GM12878 (cell line): ENCODE measurements around the gene IRF2. TPM values are rescaled to one million over a fixed set of nuclear protein-coding genes. Genes with fewer than 3 reads are reported as not detected.

Experiments used
- BHLHE40 ChIP-seq, 2 experiments: fragments of 450-650 bp in 1 of 2; IDR thresholded peaks; 2 replicates each; pipeline ENCODE4 v1.6.1; 2011 to 2017; ENCODE audit warnings: low read depth in 2 of 2, borderline replicate concordance in 1 of 2, improper control_type of control experiment in 1 of 2, low read length in 1 of 2, mild to moderate bottlenecking in 1 of 2
- BMI1 ChIP-seq: fragments of 450-650 bp; IDR thresholded peaks from 2 replicates; pipeline ENCODE4 v1.6.1; 2016; ENCODE audit warnings: mild to moderate bottlenecking, moderate library complexity, borderline replicate concordance
- CBX5 ChIP-seq: sonication (generic); IDR thresholded peaks from 2 replicates; pipeline ENCODE4 v1.6.1; 2016; ENCODE audit warnings: low read depth, moderate library complexity, mild to moderate bottlenecking, inconsistent platforms
- CEBPB ChIP-seq, 2 experiments: fragments of 150-350 bp in 1 of 2; IDR thresholded peaks; 2 replicates each; pipeline ENCODE4 v1.6.1; 2012 to 2014; ENCODE audit warnings: low read depth in 2 of 2, low read length in 2 of 2, borderline replicate concordance in 1 of 2, inconsistent platforms in 1 of 2
- EP300 ChIP-seq, 2 experiments: fragments of 150-350 bp in 1 of 2; IDR thresholded peaks; 2 replicates each; pipeline ENCODE4 v1.6.1; 2011 to 2012; ENCODE audit warnings: low read depth in 2 of 2, low read length in 2 of 2, borderline replicate concordance in 1 of 2, improper control_type of control experiment in 1 of 2, inconsistent platforms in 1 of 2; ENCODE audit not compliant: control insufficient read depth in 1 of 2
- FOXK2 ChIP-seq: fragments of 450-650 bp; IDR thresholded peaks from 2 replicates; pipeline ENCODE4 v1.6.1; 2017; ENCODE audit warnings: mild to moderate bottlenecking, moderate library complexity
- IRF5 ChIP-seq: fragments of 450-650 bp; IDR thresholded peaks from 2 replicates; pipeline ENCODE4 v1.6.1; 2017; ENCODE audit warnings: borderline replicate concordance
- JUNB ChIP-seq: IDR thresholded peaks from 2 replicates; pipeline ENCODE4 v1.6.1; 2016; ENCODE audit warnings: antibody characterized with exemption, mild to moderate bottlenecking
- KAT2A ChIP-seq: conservative IDR thresholded peaks from 2 replicates; pipeline ENCODE4 v1.6.1; 2011; ENCODE audit warnings: low read depth, low read length; ENCODE audit not compliant: control insufficient read depth
- MEF2B ChIP-seq: fragments of 450-650 bp; IDR thresholded peaks from 2 replicates; pipeline ENCODE4 v1.6.1; 2018; ENCODE audit warnings: mild to moderate bottlenecking, moderate library complexity; ENCODE audit not compliant: partially characterized antibody, poor library complexity, severe bottlenecking
- NBN ChIP-seq: fragments of 450-650 bp; IDR thresholded peaks from 2 replicates; pipeline ENCODE4 v1.6.1; 2016
- NFIC ChIP-seq: IDR thresholded peaks from 2 replicates; pipeline ENCODE4 v1.6.1; 2012; ENCODE audit warnings: low read depth, mild to moderate bottlenecking, inconsistent platforms, low read length, moderate library complexity
- NFYB ChIP-seq: IDR thresholded peaks from 2 replicates; pipeline ENCODE4 v1.6.1; 2011; ENCODE audit warnings: low read depth, mild to moderate bottlenecking, low read length, improper control_type of control experiment, moderate library complexity; ENCODE audit not compliant: insufficient read depth
- RAD51 ChIP-seq: fragments of 450-650 bp; IDR thresholded peaks from 2 replicates; pipeline ENCODE4 v1.6.1; 2016; ENCODE audit warnings: moderate library complexity, mild to moderate bottlenecking, inconsistent platforms
- RFX5 ChIP-seq: IDR thresholded peaks from 2 replicates; pipeline ENCODE4 v1.6.1; 2011; ENCODE audit warnings: low read depth, low read length, improper control_type of control experiment
- SUPT20H ChIP-seq: IDR thresholded peaks from 2 replicates; pipeline ENCODE4 v1.6.1; 2011; ENCODE audit warnings: low read depth, mild to moderate bottlenecking, low read length, moderate library complexity, borderline replicate concordance; ENCODE audit not compliant: control insufficient read depth
- TARDBP ChIP-seq: IDR thresholded peaks from 2 replicates; pipeline ENCODE4 v1.6.1; 2016; ENCODE audit warnings: borderline replicate concordance
- YBX1 ChIP-seq: fragments of 450-650 bp; IDR thresholded peaks from 2 replicates; pipeline ENCODE4 v1.6.1; 2016; ENCODE audit warnings: antibody characterized with exemption
- ZBTB33 ChIP-seq: fragments of 450-650 bp; IDR thresholded peaks from 2 replicates; pipeline ENCODE4 v1.6.1; 2017; ENCODE audit warnings: mild to moderate bottlenecking
- polyA plus RNA-seq, 11 experiments: library from polyadenylated mRNA; depleted of rRNA in 4 of 11; unstranded in 6 of 11; stranded (reverse) in 5 of 11; fragments of >200 nt; fragmentation: Nextera tagmentation in 4 of 11; fragmentation: Illumina TruSeq in 1 of 11; extraction: Ambion mirVana in 4 of 11; extraction: Trizol in 1 of 11; gene quantifications; 1 replicate in 1 of 11; 2 replicates in 10 of 11; pipeline versions ENCODE4 v1.2.1 to v1.2.3, GENCODE V29; 2011 to 2016; ENCODE audit warnings: inconsistent platforms in 2 of 11, missing spikeins in 2 of 11, low read depth in 1 of 11
- total RNA-seq, 4 experiments: library from RNA; depleted of rRNA in 3 of 4; stranded (reverse); fragments of >200 nt in 3 of 4; fragmentation: Illumina TruSeq in 1 of 4; extraction: Trizol in 1 of 4; gene quantifications; 2 replicates each; pipeline versions ENCODE4 v1.2.1 to v1.2.3, GENCODE V29; 2013 to 2021
- TF ChIP-seq, protein P1 (sequence below): fragments of 450-650 bp; IDR thresholded peaks from 2 replicates; pipeline ENCODE4 v1.6.1; 2018; ENCODE audit warnings: borderline replicate concordance, mild to moderate bottlenecking; ENCODE audit not compliant: partially characterized antibody
- TF ChIP-seq, protein P2 (sequence below): IDR thresholded peaks from 2 replicates; pipeline ENCODE4 v1.6.1; 2012; ENCODE audit warnings: mild to moderate bottlenecking, low read depth, low read length

The IRF2 gene
- total and polyA plus RNA-seq, 10 of the 15 experiments (the other 5 are each of a cell fraction or from before 2014, with no cell fraction given): 45.1 to 99.3 (median 58.9) TPM

DNA sequence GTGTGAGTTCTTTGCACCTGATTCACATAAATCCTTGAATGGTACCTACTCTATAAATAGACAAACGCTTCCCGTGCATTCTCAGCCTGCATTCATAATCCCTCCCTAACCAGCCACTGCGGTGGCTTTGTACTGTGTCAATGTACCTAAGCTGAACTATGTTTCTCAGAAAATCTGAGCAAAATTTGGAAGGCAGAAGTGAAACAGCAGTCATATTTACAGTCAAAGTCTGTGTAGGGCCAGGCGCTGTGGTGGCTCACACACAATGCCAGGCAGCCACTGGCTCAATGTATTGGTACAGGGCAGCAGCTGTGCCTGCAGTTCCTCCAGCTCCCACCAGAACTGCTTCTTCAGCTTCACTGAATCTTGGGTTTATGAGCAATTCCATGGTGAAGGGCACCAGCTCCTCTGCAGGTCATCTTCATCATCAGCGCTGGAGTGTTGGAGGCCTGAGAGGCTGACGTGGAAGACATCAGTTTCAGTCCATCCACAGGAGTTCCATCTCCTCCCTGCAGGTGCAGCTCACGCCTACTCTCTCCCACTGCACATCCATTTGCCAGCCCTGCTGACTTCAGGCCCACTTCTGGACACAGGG lies 32.3 kb upstream of the IRF2 start (continued):
- TF ChIP-seq CEBPB (IDR thresholded peaks at IDR 0.05; ENCODE audit: borderline replicate concordance in 1 of 2, low read depth in 2 of 2, low read length in 2 of 2) (no peak), CBX5 (peak; percentile 60; the same call in 1 of the 2 replicates), NFIC (peak; percentile 58; the same call in 1 of the 2 replicates), NFYB (no peak), MEF2B (peak; percentile 24), TARDBP (no peak), NBN (no peak), IRF5 (no peak), ZBTB33 (no peak), RFX5 (no peak), SUPT20H (no peak), JUNB (no peak), KAT2A (no peak), BMI1 (no peak), BHLHE40 (IDR thresholded peaks at IDR 0.05; ENCODE audit: borderline replicate concordance in 1 of 2, low read depth in 2 of 2, low read length in 1 of 2) (no peak; a peak in 1 of 4 replicates), YBX1 (no peak), FOXK2 (no peak), EP300 (IDR thresholded peaks at IDR 0.05; ENCODE audit: borderline replicate concordance in 1 of 2, control insufficient read depth in 1 of 2, low read depth in 2 of 2, low read length in 2 of 2) (peak in 1 of 2 experiments; percentile 27; a peak in 1 of 4 replicates), RAD51 (no peak)
- TF ChIP-seq, protein P1, sequence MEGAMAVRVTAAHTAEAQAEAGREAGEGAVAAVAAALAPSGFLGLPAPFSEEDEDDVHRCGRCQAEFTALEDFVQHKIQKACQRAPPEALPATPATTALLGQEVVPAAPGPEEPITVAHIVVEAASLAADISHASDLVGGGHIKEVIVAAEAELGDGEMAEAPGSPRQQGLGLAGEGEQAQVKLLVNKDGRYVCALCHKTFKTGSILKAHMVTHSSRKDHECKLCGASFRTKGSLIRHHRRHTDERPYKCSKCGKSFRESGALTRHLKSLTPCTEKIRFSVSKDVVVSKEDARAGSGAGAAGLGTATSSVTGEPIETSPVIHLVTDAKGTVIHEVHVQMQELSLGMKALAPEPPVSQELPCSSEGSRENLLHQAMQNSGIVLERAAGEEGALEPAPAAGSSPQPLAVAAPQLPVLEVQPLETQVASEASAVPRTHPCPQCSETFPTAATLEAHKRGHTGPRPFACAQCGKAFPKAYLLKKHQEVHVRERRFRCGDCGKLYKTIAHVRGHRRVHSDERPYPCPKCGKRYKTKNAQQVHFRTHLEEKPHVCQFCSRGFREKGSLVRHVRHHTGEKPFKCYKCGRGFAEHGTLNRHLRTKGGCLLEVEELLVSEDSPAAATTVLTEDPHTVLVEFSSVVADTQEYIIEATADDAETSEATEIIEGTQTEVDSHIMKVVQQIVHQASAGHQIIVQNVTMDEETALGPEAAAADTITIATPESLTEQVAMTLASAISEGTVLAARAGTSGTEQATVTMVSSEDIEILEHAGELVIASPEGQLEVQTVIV: no peak
- TF ChIP-seq, protein P2, sequence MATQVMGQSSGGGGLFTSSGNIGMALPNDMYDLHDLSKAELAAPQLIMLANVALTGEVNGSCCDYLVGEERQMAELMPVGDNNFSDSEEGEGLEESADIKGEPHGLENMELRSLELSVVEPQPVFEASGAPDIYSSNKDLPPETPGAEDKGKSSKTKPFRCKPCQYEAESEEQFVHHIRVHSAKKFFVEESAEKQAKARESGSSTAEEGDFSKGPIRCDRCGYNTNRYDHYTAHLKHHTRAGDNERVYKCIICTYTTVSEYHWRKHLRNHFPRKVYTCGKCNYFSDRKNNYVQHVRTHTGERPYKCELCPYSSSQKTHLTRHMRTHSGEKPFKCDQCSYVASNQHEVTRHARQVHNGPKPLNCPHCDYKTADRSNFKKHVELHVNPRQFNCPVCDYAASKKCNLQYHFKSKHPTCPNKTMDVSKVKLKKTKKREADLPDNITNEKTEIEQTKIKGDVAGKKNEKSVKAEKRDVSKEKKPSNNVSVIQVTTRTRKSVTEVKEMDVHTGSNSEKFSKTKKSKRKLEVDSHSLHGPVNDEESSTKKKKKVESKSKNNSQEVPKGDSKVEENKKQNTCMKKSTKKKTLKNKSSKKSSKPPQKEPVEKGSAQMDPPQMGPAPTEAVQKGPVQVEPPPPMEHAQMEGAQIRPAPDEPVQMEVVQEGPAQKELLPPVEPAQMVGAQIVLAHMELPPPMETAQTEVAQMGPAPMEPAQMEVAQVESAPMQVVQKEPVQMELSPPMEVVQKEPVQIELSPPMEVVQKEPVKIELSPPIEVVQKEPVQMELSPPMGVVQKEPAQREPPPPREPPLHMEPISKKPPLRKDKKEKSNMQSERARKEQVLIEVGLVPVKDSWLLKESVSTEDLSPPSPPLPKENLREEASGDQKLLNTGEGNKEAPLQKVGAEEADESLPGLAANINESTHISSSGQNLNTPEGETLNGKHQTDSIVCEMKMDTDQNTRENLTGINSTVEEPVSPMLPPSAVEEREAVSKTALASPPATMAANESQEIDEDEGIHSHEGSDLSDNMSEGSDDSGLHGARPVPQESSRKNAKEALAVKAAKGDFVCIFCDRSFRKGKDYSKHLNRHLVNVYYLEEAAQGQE: no peak
